ENCODE data around the gene ATP10A.

GRCh38 chr15:25652704-25653103 lies 210.4 kb downstream of the ATP10A start:
- no peak for TF ChIP-seq RFX5 (IDR thresholded peaks at IDR 0.05; ENCODE audit: low read length)
- no peak for TF ChIP-seq CHD2 (IDR thresholded peaks at IDR 0.05; ENCODE audit: low read length, partially characterized antibody)
- no peak for TF ChIP-seq SIN3A (IDR thresholded peaks at IDR 0.05; ENCODE audit: borderline replicate concordance, low read depth, low read length)
- TF ChIP-seq EP300 (IDR thresholded peaks at IDR 0.05; ENCODE audit: borderline replicate concordance in 1 of 2, low read depth in 1 of 2, low read length in 1 of 2): no peak
